ENCODE data around the gene ATG16L1. TPM values are rescaled to one million over a fixed set of nuclear protein-coding genes. Genes with fewer than 3 reads are reported as not detected.

Gene ATG16L1
- total and polyA plus RNA-seq, 2 donors (not counting 3 experiments of a cell fraction or from before 2014, with no cell fraction given) = 18.1 to 29.8 TPM

DNA sequence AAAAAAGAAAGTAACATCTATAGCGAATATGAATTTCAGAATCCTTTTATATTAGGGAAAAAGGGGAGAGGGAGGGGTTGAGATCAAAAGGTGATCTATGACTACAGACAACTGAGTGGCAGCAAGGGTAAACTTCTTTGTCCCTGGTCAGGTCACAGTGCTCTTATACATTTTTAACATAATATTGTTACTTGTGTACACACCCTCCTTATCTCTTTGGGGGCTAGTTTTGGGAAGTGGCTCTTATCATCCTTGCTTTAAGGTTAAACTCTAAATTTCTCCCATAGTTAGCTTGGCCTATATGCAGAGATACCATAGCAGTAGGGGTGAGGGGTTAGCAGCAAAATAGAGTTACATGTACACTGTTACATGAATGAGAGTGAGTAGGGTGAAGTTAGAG is 31.6 kb upstream of the ATG16L1 start:
- ChIA-PET POLR2A (no interaction called here), CTCF (interaction anchor here (0.6 kb wide), 1 partner anchor 21 kb away, joined by 3 read pairs; no protein-coding TSS in a partner anchor)
- Histone ChIP-seq H3K9me1 (replicated peaks; ENCODE audit: control insufficient read depth, extremely low read depth, insufficient read depth, low read length) (no peaks in the 10 kb centered on the region), H3K36me3 (ENCODE audit: control insufficient read depth in 2 of 2, extremely low read depth in 1 of 2, insufficient read depth in 2 of 2, low read length in 2 of 2) (no peaks in the 10 kb centered on the region), H4K20me1 (replicated peaks; ENCODE audit: control insufficient read depth, extremely low read depth, insufficient read depth, low read length) (no peaks in the 10 kb centered on the region), H3K9ac (replicated peaks; ENCODE audit: extremely low read depth, insufficient read depth, low read length) (no peak overlapping the region), H2AFZ (ENCODE audit: low read depth, low read length) (no peak overlapping the region), H3K4me1 (ENCODE audit: control insufficient read depth, extremely low read depth, insufficient read depth, low read length) (no peaks in the 10 kb centered on the region), H3K9me3 (replicated peaks; ENCODE audit: control insufficient read depth, insufficient read depth, low read length) (no peaks in the 10 kb centered on the region), H3K79me2 (ENCODE audit: control insufficient read depth, insufficient read depth, low read length) (no peaks in the 10 kb centered on the region), H3K4me2 (ENCODE audit: insufficient read depth, low read length) (no peak overlapping the region), H3K4me3 (replicated peaks in 1 of 3; ENCODE audit: insufficient read depth in 1 of 3, low read depth in 1 of 3, low read length in 3 of 3) (no peak overlapping the region), H3K27ac (ENCODE audit: insufficient read depth, low read depth, low read length) (no peak overlapping the region), H3K27me3 (ENCODE audit: control insufficient read depth in 2 of 2, insufficient read depth in 2 of 2, low read length in 2 of 2) (no peaks in the 10 kb centered on the region)
- FAIRE-seq = no peak
- TF ChIP-seq GATA2 (IDR thresholded peaks at IDR 0.05; ENCODE audit: insufficient read depth, insufficient read length, low read depth, low read length) (no peak), EZH2 (IDR thresholded peaks at IDR 0.05; ENCODE audit: borderline replicate concordance, low read depth, low read length, severe bottlenecking) (no peak), POLR2AphosphoS5 (IDR thresholded peaks at IDR 0.05; ENCODE audit: insufficient read depth, low read depth, low read length) (no peak), FOS (IDR thresholded peaks at IDR 0.05; ENCODE audit: borderline replicate concordance, insufficient read depth, low read length) (no peak)
- TF ChIP-seq, protein P1, sequence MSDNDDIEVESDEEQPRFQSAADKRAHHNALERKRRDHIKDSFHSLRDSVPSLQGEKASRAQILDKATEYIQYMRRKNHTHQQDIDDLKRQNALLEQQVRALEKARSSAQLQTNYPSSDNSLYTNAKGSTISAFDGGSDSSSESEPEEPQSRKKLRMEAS (IDR thresholded peaks at IDR 0.05; ENCODE audit: insufficient read depth, insufficient read length) = no peak
- TF ChIP-seq, protein P2, sequence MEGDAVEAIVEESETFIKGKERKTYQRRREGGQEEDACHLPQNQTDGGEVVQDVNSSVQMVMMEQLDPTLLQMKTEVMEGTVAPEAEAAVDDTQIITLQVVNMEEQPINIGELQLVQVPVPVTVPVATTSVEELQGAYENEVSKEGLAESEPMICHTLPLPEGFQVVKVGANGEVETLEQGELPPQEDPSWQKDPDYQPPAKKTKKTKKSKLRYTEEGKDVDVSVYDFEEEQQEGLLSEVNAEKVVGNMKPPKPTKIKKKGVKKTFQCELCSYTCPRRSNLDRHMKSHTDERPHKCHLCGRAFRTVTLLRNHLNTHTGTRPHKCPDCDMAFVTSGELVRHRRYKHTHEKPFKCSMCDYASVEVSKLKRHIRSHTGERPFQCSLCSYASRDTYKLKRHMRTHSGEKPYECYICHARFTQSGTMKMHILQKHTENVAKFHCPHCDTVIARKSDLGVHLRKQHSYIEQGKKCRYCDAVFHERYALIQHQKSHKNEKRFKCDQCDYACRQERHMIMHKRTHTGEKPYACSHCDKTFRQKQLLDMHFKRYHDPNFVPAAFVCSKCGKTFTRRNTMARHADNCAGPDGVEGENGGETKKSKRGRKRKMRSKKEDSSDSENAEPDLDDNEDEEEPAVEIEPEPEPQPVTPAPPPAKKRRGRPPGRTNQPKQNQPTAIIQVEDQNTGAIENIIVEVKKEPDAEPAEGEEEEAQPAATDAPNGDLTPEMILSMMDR (IDR thresholded peaks at IDR 0.05; ENCODE audit: extremely low read depth in 1 of 2, insufficient read depth in 1 of 2, low read depth in 1 of 2, low read length in 2 of 2) = no peak
- dilution Hi-C loops (cut with MboI; ENCODE audit: extremely low pct_ligation_motif_present, low sequenced_read_pairs) = no loop called here
- intact Hi-C loops (cut with micrococcal nuclease) = no loop called here
- DNase-seq (ENCODE audit: low read depth, low spot score) = no peak
- no TSS peak for BruUV-seq (replicated peaks)
